Upper lobe of left lung (tissue), 4 donors: ENCODE data around the gene ABCC8.

Source experiments
- POLR2A ChIP-seq, 4 donors: fragments of 450-650 bp; IDR thresholded peaks; one replicate each; pipeline ENCODE4 v1.5.1; 2016 to 2017; ENCODE audit warnings: antibody characterized with exemption in 4 of 4, mild to moderate bottlenecking in 2 of 4
- TF ChIP-seq, protein P1 (sequence below), 6 experiments: fragments of 450-650 bp in 4 of 6; fragments of 200-600 bp in 2 of 6; sonication (generic) in 2 of 6; IDR thresholded peaks; one replicate each; pipeline ENCODE4 v1.5.1; 2016 to 2019; ENCODE audit warnings: antibody characterized with exemption in 6 of 6

DNA sequence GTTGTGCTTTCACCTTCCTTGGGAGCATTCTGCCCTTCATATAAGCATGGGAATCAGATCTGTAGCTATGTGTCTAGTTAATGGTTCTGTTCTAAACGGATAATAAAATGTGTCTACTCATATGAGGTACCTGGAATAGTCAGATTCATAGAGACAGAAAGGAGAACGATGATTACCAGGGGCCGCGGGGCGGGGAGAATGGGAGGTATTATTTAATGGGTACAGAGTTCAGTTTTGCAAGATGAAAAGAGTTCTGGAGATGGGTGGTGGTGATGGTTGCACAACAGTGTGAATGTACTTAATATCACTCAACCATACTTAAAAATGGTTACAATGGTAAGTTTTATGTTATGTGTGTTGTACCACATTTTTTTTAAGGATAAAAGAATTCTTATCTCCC lies 10.0 kb upstream of the ABCC8 start:
- TF ChIP-seq, protein P1, sequence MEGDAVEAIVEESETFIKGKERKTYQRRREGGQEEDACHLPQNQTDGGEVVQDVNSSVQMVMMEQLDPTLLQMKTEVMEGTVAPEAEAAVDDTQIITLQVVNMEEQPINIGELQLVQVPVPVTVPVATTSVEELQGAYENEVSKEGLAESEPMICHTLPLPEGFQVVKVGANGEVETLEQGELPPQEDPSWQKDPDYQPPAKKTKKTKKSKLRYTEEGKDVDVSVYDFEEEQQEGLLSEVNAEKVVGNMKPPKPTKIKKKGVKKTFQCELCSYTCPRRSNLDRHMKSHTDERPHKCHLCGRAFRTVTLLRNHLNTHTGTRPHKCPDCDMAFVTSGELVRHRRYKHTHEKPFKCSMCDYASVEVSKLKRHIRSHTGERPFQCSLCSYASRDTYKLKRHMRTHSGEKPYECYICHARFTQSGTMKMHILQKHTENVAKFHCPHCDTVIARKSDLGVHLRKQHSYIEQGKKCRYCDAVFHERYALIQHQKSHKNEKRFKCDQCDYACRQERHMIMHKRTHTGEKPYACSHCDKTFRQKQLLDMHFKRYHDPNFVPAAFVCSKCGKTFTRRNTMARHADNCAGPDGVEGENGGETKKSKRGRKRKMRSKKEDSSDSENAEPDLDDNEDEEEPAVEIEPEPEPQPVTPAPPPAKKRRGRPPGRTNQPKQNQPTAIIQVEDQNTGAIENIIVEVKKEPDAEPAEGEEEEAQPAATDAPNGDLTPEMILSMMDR (IDR thresholded peaks at IDR 0.05): no peak
- no peak for TF ChIP-seq POLR2A (IDR thresholded peaks at IDR 0.05)
